PFSK-1 (cell line): ENCODE measurements around the gene EPHA8.

Experiments
- FOXP2 ChIP-seq: optimal IDR thresholded peaks from 2 replicates; pipeline ENCODE3; 2011; ENCODE audit warnings: borderline replicate concordance, control low read depth, inconsistent platforms; ENCODE audit not compliant: insufficient read depth; ENCODE audit errors: extremely low read length, extremely low read depth
- POLR2AphosphoS5 ChIP-seq: IDR thresholded peaks from 2 replicates; pipeline ENCODE4 v1.6.1; 2012; ENCODE audit warnings: low read depth, mild to moderate bottlenecking, control low read depth, low read length, moderate library complexity
- SIN3A ChIP-seq: IDR thresholded peaks from 2 replicates; pipeline ENCODE4 v1.6.1; 2012; ENCODE audit warnings: mild to moderate bottlenecking, low read length, moderate library complexity, borderline replicate concordance; ENCODE audit not compliant: insufficient read depth
- TAF1 ChIP-seq: IDR thresholded peaks from 2 replicates; pipeline ENCODE4 v1.6.1; 2012; ENCODE audit warnings: low read length, control low read depth, borderline replicate concordance; ENCODE audit not compliant: insufficient read depth
- TF ChIP-seq, protein P1 (sequence below), 2 experiments: IDR thresholded peaks; 2 replicates each; pipeline versions ENCODE4 v1.6.1 to v1.8.0; 2011 to 2012; ENCODE audit warnings: low read depth in 2 of 2, low read length in 2 of 2, control low read depth in 1 of 2, inconsistent platforms in 1 of 2, mild to moderate bottlenecking in 1 of 2, moderate library complexity in 1 of 2; ENCODE audit not compliant: insufficient read depth in 1 of 2

EPHA8 gene

DNA sequence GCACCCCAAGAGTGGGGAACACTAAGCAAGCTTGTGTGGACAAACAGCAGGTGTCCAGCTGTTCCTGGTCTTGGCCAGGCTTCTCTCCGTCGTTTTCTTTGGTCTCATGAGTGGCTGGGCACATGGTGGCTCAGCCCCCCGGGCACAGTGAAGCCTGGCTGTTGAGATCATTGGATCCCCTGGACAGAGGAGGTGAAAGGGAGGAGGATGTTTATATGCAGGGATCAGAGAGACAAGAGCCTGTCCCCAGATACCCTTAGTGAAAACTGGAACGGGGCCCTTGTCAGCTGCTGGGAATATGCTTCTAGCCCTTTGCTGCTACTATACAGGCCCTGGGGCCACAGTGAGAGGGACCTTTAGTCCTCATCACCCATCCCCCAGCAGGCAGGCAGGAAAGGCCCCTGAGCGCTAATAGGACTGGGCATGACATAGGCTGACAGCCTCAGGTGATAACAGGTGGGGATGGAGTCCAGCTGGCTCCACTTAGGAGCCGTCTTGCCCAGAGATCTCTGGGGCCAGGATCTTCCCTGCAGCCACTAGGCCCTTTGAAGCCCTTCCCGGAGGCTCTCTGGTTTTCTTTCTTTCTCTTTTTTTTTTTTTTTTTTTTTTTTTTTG, 16.4 kb downstream of the EPHA8 start:
- TF ChIP-seq FOXP2, result no peak
- no peak for TF ChIP-seq POLR2AphosphoS5
- no peak for TF ChIP-seq TAF1
- TF ChIP-seq SIN3A, result no peak
- TF ChIP-seq, protein P1, sequence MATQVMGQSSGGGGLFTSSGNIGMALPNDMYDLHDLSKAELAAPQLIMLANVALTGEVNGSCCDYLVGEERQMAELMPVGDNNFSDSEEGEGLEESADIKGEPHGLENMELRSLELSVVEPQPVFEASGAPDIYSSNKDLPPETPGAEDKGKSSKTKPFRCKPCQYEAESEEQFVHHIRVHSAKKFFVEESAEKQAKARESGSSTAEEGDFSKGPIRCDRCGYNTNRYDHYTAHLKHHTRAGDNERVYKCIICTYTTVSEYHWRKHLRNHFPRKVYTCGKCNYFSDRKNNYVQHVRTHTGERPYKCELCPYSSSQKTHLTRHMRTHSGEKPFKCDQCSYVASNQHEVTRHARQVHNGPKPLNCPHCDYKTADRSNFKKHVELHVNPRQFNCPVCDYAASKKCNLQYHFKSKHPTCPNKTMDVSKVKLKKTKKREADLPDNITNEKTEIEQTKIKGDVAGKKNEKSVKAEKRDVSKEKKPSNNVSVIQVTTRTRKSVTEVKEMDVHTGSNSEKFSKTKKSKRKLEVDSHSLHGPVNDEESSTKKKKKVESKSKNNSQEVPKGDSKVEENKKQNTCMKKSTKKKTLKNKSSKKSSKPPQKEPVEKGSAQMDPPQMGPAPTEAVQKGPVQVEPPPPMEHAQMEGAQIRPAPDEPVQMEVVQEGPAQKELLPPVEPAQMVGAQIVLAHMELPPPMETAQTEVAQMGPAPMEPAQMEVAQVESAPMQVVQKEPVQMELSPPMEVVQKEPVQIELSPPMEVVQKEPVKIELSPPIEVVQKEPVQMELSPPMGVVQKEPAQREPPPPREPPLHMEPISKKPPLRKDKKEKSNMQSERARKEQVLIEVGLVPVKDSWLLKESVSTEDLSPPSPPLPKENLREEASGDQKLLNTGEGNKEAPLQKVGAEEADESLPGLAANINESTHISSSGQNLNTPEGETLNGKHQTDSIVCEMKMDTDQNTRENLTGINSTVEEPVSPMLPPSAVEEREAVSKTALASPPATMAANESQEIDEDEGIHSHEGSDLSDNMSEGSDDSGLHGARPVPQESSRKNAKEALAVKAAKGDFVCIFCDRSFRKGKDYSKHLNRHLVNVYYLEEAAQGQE (IDR thresholded peaks at IDR 0.05; ENCODE audit: insufficient read depth in 1 of 2, low read depth in 2 of 2, low read length in 2 of 2), result no peak

DNA sequence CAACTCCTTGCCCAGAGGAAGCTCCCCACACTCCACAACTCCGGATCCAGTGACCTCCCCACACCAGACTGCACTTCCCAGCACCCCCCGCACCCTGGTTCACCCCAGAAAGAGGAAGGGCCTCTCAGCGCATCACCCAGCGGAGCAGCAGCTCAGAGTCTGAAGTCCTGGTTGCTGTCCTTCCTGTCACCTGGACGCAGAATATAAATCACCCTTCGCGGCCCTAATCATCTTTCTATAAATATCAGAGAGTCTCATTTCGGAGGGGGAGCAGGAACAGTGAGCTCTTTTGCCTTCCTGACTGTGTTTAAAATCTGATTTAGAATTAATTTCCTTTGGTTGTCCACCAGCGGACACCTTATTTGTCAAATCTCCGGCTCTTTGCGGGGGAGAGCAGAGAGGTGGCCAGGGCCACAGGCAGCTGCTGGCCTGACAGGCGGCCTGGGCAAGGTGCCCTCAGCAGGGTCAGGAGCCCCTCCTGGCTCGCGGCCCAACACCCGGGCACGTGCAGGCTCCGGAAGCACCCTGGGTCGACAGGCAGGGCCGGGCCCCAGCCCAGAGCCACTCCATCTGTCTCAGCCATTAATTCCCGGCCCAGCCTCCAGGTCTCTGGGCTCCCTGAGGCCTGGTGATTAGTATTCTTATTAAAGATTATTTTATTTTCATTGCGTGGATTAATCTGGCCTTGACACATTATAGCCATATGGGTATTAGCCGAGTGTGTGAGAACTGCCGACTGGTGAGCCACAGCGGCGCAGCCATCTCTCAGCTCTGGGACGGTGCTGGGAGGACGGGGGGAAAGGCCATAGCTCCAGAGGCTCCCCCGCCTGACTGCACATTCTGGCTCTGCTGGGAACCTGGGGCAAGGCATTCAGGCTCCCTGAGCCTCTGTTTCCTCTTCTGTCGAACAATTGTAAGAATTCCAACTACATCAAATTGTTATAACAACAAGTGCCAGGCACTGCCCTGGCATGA, 19.7 kb downstream of the EPHA8 start:
- TF ChIP-seq, protein P1 (IDR thresholded peaks at IDR 0.05; ENCODE audit: insufficient read depth in 1 of 2, low read depth in 2 of 2, low read length in 2 of 2), result 0 out of 4 replicates have a peak, but pooled peaks of 1 of the 2 experiments have one; percentile 11
- TF ChIP-seq FOXP2 (no peak), SIN3A (no peak), POLR2AphosphoS5 (no peak)

DNA sequence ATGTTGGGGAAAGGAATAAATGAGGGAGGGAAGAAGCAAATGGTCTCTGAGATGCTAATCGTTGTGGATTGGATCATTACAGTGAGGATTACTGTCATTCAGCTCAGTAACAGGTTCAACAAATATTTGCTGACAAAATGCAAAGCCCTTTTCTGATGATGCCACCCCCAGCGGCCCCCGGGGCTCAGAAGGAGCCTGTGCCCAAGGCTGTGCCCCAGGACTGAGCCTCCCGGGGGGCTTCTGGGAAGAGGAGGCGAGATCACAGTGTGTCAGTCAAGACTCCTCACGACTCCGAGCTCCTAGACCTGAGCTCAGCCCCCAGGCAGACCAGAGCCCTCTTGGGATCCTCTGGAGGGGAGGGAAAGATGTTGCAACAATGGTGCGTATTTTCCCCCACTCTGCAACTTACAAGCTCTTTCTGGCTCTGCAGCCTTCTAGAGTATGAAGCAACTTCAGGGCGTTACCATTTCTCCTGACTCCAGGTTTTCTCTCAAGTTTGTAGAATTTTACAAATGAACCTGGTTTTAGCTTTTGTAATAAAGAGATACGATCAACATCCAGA, 20.8 kb downstream of the EPHA8 start:
- TF ChIP-seq FOXP2, result no peak
- TF ChIP-seq SIN3A, result no peak
- no peak for TF ChIP-seq TAF1
- TF ChIP-seq, protein P1 (IDR thresholded peaks at IDR 0.05; ENCODE audit: insufficient read depth in 1 of 2, low read depth in 2 of 2, low read length in 2 of 2), result no peak
- no peak for TF ChIP-seq POLR2AphosphoS5

DNA sequence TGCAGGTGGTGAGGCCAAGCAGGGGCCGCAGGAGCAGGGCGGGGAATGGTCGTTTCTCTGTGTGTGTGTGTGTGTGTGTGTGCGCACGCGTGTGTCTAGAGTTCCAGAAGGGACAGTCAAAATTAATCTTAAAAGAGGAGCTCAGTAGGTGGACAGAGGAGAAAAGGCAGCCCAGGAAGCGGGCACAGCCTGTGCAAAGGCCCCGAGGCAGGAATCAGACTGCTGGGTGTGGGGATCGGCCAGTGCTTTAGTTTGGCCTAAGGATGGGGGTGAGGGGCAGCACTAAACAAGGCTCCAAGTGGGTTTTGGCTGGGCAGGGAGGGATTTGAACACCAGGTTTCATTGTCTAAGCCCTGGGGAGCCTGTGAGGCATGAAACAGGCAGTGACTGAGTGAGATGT, 21.7 kb downstream of the EPHA8 start:
- TF ChIP-seq SIN3A, result no peak
- no peak for TF ChIP-seq TAF1
- TF ChIP-seq FOXP2, result no peak
- no peak for TF ChIP-seq POLR2AphosphoS5
- TF ChIP-seq, protein P1 (IDR thresholded peaks at IDR 0.05; ENCODE audit: insufficient read depth in 1 of 2, low read depth in 2 of 2, low read length in 2 of 2), result no peak
